Vagina (tissue), 2 donors: ENCODE results near the gene PDE11A.

ENCODE experiments used
- CTCF ChIP-seq, 3 experiments: fragments of 450-650 bp in 2 of 3; fragments of 200-600 bp in 1 of 3; sonication (generic) in 1 of 3; IDR thresholded peaks; one replicate each; pipeline ENCODE4 v1.5.1; 2017 to 2019; ENCODE audit warnings: antibody characterized with exemption in 3 of 3, mild to moderate bottlenecking in 2 of 3, moderate library complexity in 2 of 3
- POLR2A ChIP-seq, 2 donors: fragments of 450-650 bp; IDR thresholded peaks; one replicate each; pipeline ENCODE4 v1.6.1; 2017; ENCODE audit warnings: antibody characterized with exemption in 2 of 2, mild to moderate bottlenecking in 2 of 2, moderate library complexity in 2 of 2
- POLR2AphosphoS5 ChIP-seq, 2 donors: sonication (generic); formaldehyde crosslinking; IDR thresholded peaks; one replicate each; pipeline ENCODE4 v1.9.0; 2017; ENCODE audit warnings: antibody characterized with exemption in 2 of 2, mild to moderate bottlenecking in 2 of 2, low read depth in 1 of 2; ENCODE audit not compliant: insufficient read depth in 1 of 2

DNA sequence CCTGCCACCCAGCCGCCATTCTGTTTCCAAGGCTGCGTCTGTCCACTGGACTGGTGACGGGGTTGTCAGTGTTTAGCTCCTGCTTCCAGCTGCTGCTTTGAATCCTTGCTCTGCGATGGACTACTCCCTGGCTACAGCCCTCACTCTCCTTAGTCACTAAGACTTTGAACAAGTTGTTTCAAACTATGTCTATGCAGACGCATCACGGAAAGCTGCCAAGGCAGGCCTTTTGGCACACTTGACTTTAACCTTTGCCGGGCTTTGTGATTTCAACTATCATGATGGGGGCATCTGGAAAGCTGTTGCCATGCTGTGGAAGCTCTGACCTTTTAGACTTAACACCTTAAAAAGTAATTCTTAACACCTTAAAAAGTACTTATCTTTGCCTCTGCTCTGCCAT lies 54.4 kb downstream of the PDE11A start:
- TF ChIP-seq CTCF (IDR thresholded peaks at IDR 0.05) (no peak), POLR2AphosphoS5 (IDR thresholded peaks at IDR 0.05; ENCODE audit: insufficient read depth in 1 of 2, low read depth in 1 of 2) (no peak), POLR2A (IDR thresholded peaks at IDR 0.05) (no peak)
